ENCODE measurements around the gene HDHD5. TPM values are rescaled to one million over a fixed set of nuclear protein-coding genes. Genes with fewer than 3 reads are reported as not detected.

HDHD5 gene
- polyA plus RNA-seq, 1 experiment: 35.3 TPM

- TF ChIP-seq, protein P1, sequence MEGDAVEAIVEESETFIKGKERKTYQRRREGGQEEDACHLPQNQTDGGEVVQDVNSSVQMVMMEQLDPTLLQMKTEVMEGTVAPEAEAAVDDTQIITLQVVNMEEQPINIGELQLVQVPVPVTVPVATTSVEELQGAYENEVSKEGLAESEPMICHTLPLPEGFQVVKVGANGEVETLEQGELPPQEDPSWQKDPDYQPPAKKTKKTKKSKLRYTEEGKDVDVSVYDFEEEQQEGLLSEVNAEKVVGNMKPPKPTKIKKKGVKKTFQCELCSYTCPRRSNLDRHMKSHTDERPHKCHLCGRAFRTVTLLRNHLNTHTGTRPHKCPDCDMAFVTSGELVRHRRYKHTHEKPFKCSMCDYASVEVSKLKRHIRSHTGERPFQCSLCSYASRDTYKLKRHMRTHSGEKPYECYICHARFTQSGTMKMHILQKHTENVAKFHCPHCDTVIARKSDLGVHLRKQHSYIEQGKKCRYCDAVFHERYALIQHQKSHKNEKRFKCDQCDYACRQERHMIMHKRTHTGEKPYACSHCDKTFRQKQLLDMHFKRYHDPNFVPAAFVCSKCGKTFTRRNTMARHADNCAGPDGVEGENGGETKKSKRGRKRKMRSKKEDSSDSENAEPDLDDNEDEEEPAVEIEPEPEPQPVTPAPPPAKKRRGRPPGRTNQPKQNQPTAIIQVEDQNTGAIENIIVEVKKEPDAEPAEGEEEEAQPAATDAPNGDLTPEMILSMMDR (IDR thresholded peaks at IDR 0.05; ENCODE audit: insufficient read depth, low read depth, low read length): no peak
- Histone ChIP-seq H3K36me3 (ENCODE audit: control insufficient read depth, insufficient read depth, low read length) (peaks cover 17% of the 10 kb centered on the region), H3K27me3 (ENCODE audit: control insufficient read depth, insufficient read depth, low read length) (no peaks in the 10 kb centered on the region), H3K4me3 (ENCODE audit: low read depth, low read length) (no peak overlapping the region)
- no peak for DNase-seq (ENCODE audit: low read depth)
- POLR2A ChIA-PET: no interaction called here
- CTCF ChIA-PET: interaction anchor here (0.6 to 3.6 kb wide), 5 partner anchors 10 to 70 kb away, joined by 3 to 16 read pairs (median 3); no protein-coding TSS in a partner anchor
These were observed 13.9 kb downstream of the HDHD5 start for GRCh38 chr22:17145021-17145680.

GRCh38 chr22:17143826-17144225, 15.3 kb downstream of the HDHD5 start:
- DNase-seq (ENCODE audit: low read depth): no peak
- H3K27me3 ChIP-seq (ENCODE audit: control insufficient read depth, insufficient read depth, low read length): no peaks in the 10 kb centered on the region
- no peak overlapping the region for H3K4me3 ChIP-seq (ENCODE audit: low read depth, low read length)
- POLR2A ChIA-PET: no interaction called here
- TF ChIP-seq, protein P1 (IDR thresholded peaks at IDR 0.05; ENCODE audit: insufficient read depth, low read depth, low read length): no peak
- H3K36me3 ChIP-seq (ENCODE audit: control insufficient read depth, insufficient read depth, low read length): peaks cover 16% of the 10 kb centered on the region
- CTCF ChIA-PET: interaction anchor here (0.9 to 3.6 kb wide), 3 partner anchors 11 to 28 kb away, joined by 3 to 16 read pairs (median 3); no protein-coding TSS in a partner anchor

DNA sequence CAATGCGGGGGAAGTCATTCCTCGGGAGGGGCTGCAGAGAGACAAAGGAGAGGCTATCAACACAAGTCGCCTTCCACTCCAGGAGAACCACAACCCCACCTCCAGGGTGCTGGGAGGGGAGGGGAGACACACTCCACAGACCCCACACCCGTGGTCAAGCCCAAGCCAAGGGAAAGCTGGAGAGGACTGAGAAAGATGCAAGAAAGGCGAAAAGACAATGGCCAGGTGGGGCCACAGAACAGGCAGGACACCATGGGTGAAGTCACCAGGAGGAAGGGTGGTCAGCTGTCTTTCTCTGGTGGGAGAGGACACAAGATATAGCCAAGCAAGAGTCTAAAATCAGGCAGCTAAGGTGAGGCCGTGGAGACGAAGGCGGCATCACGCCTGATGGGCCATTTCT, 16.0 kb downstream of the HDHD5 start:
- ChIA-PET CTCF (interaction anchor here (3.6 kb wide), 1 partner anchor 29 kb away, joined by 16 read pairs; no protein-coding TSS in a partner anchor), POLR2A (no interaction called here)
- Histone ChIP-seq H3K4me3 (ENCODE audit: low read depth, low read length) (no peak overlapping the region), H3K36me3 (ENCODE audit: control insufficient read depth, insufficient read depth, low read length) (peaks cover 18% of the 10 kb centered on the region), H3K27me3 (ENCODE audit: control insufficient read depth, insufficient read depth, low read length) (no peaks in the 10 kb centered on the region)
- TF ChIP-seq, protein P1 (IDR thresholded peaks at IDR 0.05; ENCODE audit: insufficient read depth, low read depth, low read length): no peak
- DNase-seq (ENCODE audit: low read depth): no peak

- POLR2A ChIA-PET: no interaction called here
- CTCF ChIA-PET: interaction anchor here (1.4 to 1.8 kb wide), 2 partner anchors 9 to 30 kb away, joined by 4 to 5 read pairs; no protein-coding TSS in a partner anchor
- no peak overlapping the region for H3K4me3 ChIP-seq (ENCODE audit: low read depth, low read length)
- peaks cover 18% of the 10 kb centered on the region for H3K36me3 ChIP-seq (ENCODE audit: control insufficient read depth, insufficient read depth, low read length)
- TF ChIP-seq, protein P1 (IDR thresholded peaks at IDR 0.05; ENCODE audit: insufficient read depth, low read depth, low read length): no peak
- DNase-seq (ENCODE audit: low read depth): no peak
- H3K27me3 ChIP-seq (ENCODE audit: control insufficient read depth, insufficient read depth, low read length): no peaks in the 10 kb centered on the region
These were observed 18.0 kb downstream of the HDHD5 start for GRCh38 chr22:17140826-17141766.

DNA sequence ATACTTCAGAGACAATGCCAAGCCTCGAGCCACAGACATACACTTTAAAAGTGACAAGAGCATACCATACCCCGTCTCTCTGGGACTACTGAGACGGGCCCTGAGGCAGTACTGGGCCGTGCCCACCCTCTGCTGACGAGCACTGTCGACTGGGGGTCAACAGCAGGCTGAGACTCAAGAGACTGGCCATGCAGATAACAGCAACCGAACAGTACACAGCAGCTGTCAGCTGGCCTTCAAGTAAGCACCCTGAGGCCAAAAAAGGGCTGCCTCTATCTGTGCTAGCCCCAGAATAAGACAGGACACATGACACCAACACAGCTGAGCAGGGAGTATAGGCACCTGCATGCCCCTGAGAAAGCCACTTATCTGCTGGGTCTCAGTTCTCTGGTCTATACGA, 19.1 kb downstream of the HDHD5 start:
- CTCF ChIA-PET: no interaction called here
- H3K36me3 ChIP-seq (ENCODE audit: control insufficient read depth, insufficient read depth, low read length): peaks cover 20% of the 10 kb centered on the region
- TF ChIP-seq, protein P1 (IDR thresholded peaks at IDR 0.05; ENCODE audit: insufficient read depth, low read depth, low read length): no peak
- no peak for DNase-seq (ENCODE audit: low read depth)
- no peak overlapping the region for H3K4me3 ChIP-seq (ENCODE audit: low read depth, low read length)
- POLR2A ChIA-PET: no interaction called here
- no peaks in the 10 kb centered on the region for H3K27me3 ChIP-seq (ENCODE audit: control insufficient read depth, insufficient read depth, low read length)

Measured in BJ (cell line).